Measurements from ENCODE around the gene DBH. TPM values are rescaled to one million over a fixed set of nuclear protein-coding genes. Genes with fewer than 3 reads are reported as not detected.
"Not testable (repeated sequence)": the region's sequence is repeated elsewhere in the genome, so short reads cannot be mapped to it uniquely, and the experiment has no call there.

Gene DBH
- total RNA-seq, 4 donors from 2014 or later = 0.19 TPM; not detected in 3

DNA sequence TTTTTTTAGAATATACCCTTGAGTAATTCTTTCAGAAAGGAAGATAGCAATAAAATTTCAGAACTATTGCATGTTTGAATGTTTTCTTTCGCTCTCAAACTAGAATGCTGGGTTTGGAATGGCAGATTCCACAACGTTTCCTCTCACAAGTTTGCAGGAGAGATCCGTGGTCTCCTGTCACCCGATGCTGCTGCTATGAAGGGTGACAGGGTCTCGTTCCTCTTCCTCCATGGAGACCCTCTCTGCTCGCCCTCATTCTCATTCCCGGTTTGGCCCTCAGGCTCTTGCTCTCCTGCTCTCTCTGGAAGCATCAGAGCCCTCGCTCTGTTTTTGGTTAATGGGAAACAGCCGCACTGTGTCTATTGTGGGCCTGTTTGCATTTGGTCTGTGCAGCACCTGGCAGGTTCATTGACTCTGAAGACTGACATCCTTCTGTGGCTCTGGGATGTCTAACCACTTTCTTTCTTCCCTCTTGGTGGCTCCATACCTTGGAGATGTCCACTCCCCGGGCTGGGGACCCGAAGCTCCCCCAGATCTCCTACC lies 14.4 kb upstream of the DBH start:
- DNase-seq (ENCODE audit: low spot score) = no peak
- no peak for ATAC-seq (ENCODE audit: low FRiP score)
- TF ChIP-seq, protein P1, sequence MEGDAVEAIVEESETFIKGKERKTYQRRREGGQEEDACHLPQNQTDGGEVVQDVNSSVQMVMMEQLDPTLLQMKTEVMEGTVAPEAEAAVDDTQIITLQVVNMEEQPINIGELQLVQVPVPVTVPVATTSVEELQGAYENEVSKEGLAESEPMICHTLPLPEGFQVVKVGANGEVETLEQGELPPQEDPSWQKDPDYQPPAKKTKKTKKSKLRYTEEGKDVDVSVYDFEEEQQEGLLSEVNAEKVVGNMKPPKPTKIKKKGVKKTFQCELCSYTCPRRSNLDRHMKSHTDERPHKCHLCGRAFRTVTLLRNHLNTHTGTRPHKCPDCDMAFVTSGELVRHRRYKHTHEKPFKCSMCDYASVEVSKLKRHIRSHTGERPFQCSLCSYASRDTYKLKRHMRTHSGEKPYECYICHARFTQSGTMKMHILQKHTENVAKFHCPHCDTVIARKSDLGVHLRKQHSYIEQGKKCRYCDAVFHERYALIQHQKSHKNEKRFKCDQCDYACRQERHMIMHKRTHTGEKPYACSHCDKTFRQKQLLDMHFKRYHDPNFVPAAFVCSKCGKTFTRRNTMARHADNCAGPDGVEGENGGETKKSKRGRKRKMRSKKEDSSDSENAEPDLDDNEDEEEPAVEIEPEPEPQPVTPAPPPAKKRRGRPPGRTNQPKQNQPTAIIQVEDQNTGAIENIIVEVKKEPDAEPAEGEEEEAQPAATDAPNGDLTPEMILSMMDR (IDR thresholded peaks at IDR 0.05) = no peak

DNA sequence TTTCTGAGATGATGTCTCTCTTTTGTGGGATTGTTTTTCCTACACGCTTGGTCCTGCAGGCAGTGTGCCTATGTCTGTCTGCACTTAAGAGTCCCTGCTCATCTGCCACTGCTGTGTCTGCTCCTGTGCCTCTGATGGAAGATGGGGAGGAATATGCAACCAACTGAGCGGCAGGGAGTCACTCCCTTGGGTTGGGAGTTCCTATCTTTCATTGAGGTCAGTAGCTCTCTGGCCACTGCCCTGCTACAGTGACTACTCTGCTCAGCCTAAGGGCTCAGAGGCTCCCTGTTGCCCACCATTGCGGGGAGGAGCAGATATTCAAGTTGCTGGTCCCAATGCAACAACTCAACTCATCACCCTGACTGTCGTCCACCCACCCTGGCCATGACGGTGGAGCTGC lies 13.6 kb upstream of the DBH start:
- TF ChIP-seq, protein P1 (IDR thresholded peaks at IDR 0.05) = no peak
- ATAC-seq (ENCODE audit: low FRiP score) = no peak
- no peak for DNase-seq (ENCODE audit: low spot score)

DNA sequence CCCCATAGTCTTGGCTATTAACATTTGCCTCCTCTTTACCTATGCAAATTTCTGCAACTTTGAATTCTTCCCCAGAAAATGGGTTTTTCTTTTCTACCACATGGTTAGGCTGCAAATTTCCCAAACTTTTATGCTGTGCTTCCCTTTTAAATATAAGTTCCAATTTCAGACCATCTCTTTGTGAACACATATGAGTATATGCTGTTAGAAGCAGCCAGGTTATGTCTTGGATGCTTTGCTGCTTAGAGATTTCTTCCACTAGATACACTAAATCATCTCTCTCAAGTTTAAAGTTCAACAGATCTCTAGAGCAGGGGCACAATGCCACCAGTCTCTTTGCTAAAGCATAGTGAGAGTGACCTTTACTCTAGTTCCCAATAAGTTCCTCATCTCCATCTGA lies 10.2 kb upstream of the DBH start:
- DNase-seq (ENCODE audit: low spot score); ATAC-seq (ENCODE audit: low FRiP score): not testable (repeated sequence)

DNA sequence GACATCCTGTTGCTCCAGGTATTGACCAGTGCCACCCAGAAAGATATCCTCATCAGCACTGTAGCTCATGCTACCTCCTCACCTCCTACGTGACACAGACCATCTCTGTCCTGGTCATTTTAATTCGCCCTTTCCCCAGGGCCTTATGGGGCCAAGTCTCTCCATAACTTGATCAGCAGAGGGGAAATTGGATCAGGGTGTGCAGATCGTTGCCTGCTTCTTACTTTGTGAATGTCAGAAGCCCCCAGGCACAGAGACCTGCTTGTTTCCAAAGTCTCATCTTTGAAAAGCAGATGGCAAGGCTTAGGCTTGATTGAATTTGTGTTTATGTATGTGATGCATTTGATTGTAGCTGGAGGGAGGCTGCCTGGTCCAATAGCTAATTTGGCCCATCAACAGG lies 8.8 kb upstream of the DBH start:
- ATAC-seq (ENCODE audit: low FRiP score) = no peak
- TF ChIP-seq, protein P1 (IDR thresholded peaks at IDR 0.05) = no peak
- no peak for DNase-seq (ENCODE audit: low spot score)

DNA sequence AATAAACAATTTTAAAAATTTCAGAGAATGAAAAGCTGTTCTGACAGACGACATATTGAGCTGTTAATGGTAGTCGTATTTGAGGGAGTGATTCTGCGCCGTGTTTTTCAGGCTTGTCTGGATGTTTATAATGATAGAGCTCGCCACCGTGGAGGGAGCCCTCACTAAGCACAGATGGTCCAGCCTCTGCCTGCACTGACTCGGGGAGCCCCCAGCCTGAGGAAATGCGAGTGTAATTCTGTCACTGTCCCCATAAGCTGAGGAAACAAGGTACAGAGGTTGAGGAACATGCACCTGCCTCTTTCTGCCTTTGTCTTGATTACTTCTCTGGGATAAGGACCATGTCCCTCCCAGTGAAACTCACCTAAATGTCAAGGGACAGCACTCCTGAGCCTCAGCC lies 7.4 kb upstream of the DBH start:
- ATAC-seq (ENCODE audit: low FRiP score) (no peak), DNase-seq (ENCODE audit: low spot score) (no peak)
- TF ChIP-seq, protein P1 (IDR thresholded peaks at IDR 0.05) = no peak

DNA sequence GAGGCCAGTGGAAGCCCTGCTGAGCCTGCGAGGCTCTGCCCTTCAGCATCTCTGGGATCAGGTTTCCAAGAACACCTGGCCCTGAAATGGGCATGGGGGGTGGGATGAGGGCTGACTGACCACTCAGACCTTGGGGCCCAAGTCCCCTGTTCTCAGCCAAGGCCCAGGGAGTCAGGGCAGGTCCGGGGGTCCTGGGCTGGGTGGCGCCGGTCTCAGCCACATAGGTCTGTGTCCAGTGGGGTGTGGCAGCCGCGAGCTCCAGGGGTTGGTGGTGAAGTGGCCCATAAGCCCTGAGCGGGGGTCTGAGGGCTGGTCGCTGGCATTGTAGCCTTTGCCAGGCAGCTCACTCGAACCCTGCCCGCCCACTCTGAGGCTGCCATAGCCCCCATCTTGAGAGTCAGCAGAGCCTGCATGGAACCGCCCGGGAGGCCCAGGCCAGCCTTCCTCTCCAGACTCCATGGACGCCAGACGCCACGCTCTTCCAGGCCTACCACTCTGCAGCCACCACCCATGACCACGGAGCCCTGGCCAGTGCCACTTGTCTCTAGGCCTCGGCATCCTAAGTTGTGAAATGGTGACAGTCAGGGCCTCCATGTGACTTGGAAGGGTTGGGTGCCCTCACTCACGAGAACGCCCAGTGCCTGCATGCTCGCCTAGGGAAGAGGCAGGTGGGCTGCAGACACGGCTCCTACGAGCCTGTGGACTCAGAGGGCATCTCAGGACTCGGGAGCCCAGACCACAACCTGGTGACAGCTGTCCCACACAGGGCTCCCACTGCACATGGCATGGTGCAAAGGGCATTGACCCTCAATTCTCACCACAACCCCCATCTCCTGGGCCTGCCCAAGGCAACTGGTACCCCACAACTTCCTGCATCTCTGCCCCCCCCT lies 6.7 kb upstream of the DBH start:
- TF ChIP-seq, protein P1 (IDR thresholded peaks at IDR 0.05) = no peak
- DNase-seq (ENCODE audit: low spot score) (no peak), ATAC-seq (ENCODE audit: low FRiP score) (no peak)

DNA sequence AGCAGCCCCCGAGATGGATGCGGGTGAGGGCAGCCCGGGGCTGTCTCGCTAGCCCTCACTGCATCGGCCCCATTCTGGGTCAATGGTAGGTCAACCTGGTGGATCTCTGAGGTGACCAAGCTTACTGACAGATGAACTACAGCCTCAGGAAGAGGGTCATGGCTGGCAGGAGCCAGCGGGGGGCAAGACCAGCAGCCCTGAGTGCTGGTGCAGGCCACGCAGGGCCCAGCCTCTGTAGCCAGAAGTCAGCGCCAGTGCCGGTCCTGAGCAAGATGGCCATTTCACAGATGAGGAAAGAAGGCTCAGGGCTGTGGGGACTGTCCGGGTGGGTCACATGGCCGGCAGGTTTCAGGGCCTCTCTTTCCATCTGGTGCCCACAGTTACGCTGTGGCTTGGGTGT lies 5.1 kb upstream of the DBH start:
- no peak for DNase-seq (ENCODE audit: low spot score)
- TF ChIP-seq, protein P1 (IDR thresholded peaks at IDR 0.05) = no peak
- no peak for ATAC-seq (ENCODE audit: low FRiP score)

Measured in omental fat pad (tissue), 4 donors.